ENCODE results near the gene SWAP70. TPM values are rescaled to one million over a fixed set of nuclear protein-coding genes. Genes with fewer than 3 reads are reported as not detected.
A peak's percentile ranks its signal among the peaks of the same experiment; 100 is the strongest.

The SWAP70 gene
- total and polyA plus RNA-seq, 2 of the 13 experiments (the other 11 are each of a cell fraction or from before 2014, with no cell fraction given): 4.6 to 8.7 TPM

GRCh38 chr11:9765320-9766101 is 101.6 kb downstream of the SWAP70 start (continued):
- TF ChIP-seq ZNF646 (CRISPR knock-in tag; IDR thresholded peaks at IDR 0.05): no peak
- peak; percentile 74 for TF ChIP-seq ESRRA (CRISPR knock-in tag; IDR thresholded peaks at IDR 0.05; ENCODE audit: low read depth)
- TF ChIP-seq KAT7 (CRISPR knock-in tag; IDR thresholded peaks at IDR 0.05; ENCODE audit: borderline replicate concordance): no peak
- TF ChIP-seq MYC (CRISPR knock-in tag; IDR thresholded peaks at IDR 0.05; ENCODE audit: borderline replicate concordance): peak; percentile 71; the same call in 1 of the 2 replicates
- no peak for TF ChIP-seq RBM22 (optimal IDR thresholded peaks at IDR 0.05; ENCODE audit: low read length)
- 0 out of 2 replicates have a peak, but pooled peaks have one; percentile 47 for TF ChIP-seq TOPORS (CRISPR knock-in tag; IDR thresholded peaks at IDR 0.05)
- 0 out of 2 replicates have a peak, but pooled peaks have one; percentile 71 for TF ChIP-seq GTF3A (CRISPR knock-in tag; conservative IDR thresholded peaks at IDR 0.05)
- peak; percentile 79 for TF ChIP-seq ZNF558 (CRISPR knock-in tag; IDR thresholded peaks at IDR 0.05; ENCODE audit: borderline replicate concordance)
- peak; percentile 63 for TF ChIP-seq THAP11 (CRISPR knock-in tag; IDR thresholded peaks at IDR 0.05)
- TF ChIP-seq ZNF709 (CRISPR knock-in tag; IDR thresholded peaks at IDR 0.05): 0 out of 2 replicates have a peak, but pooled peaks have one; percentile 54
- peak; percentile 100 for TF ChIP-seq SIX1 (CRISPR knock-in tag; IDR thresholded peaks at IDR 0.05; ENCODE audit: borderline replicate concordance)
- TF ChIP-seq E2F5 (CRISPR knock-in tag; conservative IDR thresholded peaks at IDR 0.05): no peak
- no peak for TF ChIP-seq ZSCAN12 (CRISPR knock-in tag; IDR thresholded peaks at IDR 0.05)
- TF ChIP-seq MZF1 (CRISPR knock-in tag; IDR thresholded peaks at IDR 0.05; ENCODE audit: borderline replicate concordance): no peak
- peak; percentile 50; the same call in 1 of the 2 replicates for TF ChIP-seq EHMT2 (IDR thresholded peaks at IDR 0.05; ENCODE audit: borderline replicate concordance, low read depth, low read length)
- TF ChIP-seq ARNTL (CRISPR knock-in tag; IDR thresholded peaks at IDR 0.05): peak; percentile 85
- peak; percentile 66; the same call in 1 of the 2 replicates for TF ChIP-seq ZBTB3 (CRISPR knock-in tag; IDR thresholded peaks at IDR 0.05; ENCODE audit: borderline replicate concordance, low read depth)
- TF ChIP-seq ZFP36 (IDR thresholded peaks at IDR 0.05; ENCODE audit: borderline replicate concordance, low read depth, low read length, partially characterized antibody): no peak
- no peak for TF ChIP-seq CSRNP2 (CRISPR knock-in tag; conservative IDR thresholded peaks at IDR 0.05; ENCODE audit: low read depth)
- TF ChIP-seq CEBPG (CRISPR knock-in tag; IDR thresholded peaks at IDR 0.05): peak; percentile 44
- TF ChIP-seq KMT2A (CRISPR knock-in tag; IDR thresholded peaks at IDR 0.05): peak; percentile 55; the same call in 1 of the 2 replicates
